ENCODE measurements around the gene RBP3. TPM values are rescaled to one million over a fixed set of nuclear protein-coding genes. Genes with fewer than 3 reads are reported as not detected.

RBP3 gene
- total and polyA plus RNA-seq, 2 donors = not detected

DNA sequence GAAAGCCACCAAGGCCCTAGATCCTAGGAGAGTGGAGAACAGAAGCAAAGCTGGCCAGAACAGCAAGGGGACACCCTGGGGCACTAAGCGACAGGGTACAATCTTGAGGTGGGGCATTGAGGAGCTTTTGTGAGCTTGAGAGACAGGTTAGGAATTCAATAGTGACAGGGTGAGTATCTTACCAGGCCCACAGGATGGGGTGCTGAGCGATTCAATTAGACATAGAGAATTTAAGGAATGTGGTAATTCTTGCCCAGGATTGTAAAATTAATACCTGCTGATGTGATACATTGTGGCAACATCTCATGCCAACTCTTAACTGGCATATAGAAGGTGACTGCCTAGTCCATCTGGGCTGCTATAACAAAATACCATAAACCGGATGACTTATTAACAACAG lies 14.0 kb downstream of the RBP3 start:
- WGBS = 90% methylated on average over 3 of the region's 3 CpGs
- Histone ChIP-seq H3K27ac (ENCODE audit: low read depth) (no peak overlapping the region), H3K36me3 (ENCODE audit: insufficient read depth) (no peaks in the 10 kb centered on the region), H3K4me3 (ENCODE audit: low read depth, low read length) (no peak overlapping the region), H3K4me1 (ENCODE audit: insufficient read depth) (no peaks in the 10 kb centered on the region)
- no peak for DNase-seq (ENCODE audit: extremely low spot score)

DNA sequence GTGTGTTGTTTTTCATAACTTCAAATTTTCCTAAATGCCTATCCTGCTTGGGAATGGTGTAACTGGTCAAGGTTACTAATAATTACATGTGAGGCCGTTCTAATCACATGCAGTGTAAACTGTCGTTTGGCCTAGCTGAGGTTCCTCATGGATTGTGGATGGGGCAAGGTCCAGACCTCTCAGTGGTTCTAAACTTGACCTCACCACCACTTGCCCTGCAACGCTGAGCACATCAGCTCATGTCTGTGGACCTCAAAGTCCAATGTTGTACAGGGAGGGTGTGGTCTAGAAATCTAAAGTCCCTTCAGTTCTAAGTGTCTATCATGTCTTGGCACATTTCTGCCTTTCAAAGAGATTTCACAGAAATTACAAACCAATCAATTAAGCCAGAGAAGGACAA lies 15.6 kb downstream of the RBP3 start:
- no peak for DNase-seq (ENCODE audit: extremely low spot score)
- H3K36me3 ChIP-seq (ENCODE audit: insufficient read depth) = no peaks in the 10 kb centered on the region
- H3K4me1 ChIP-seq (ENCODE audit: insufficient read depth) = no peaks in the 10 kb centered on the region
- WGBS = 88% methylated on average over 3 of the region's 3 CpGs
- no peak overlapping the region for H3K27ac ChIP-seq (ENCODE audit: low read depth)
- H3K4me3 ChIP-seq (ENCODE audit: low read depth, low read length) = no peak overlapping the region

DNA sequence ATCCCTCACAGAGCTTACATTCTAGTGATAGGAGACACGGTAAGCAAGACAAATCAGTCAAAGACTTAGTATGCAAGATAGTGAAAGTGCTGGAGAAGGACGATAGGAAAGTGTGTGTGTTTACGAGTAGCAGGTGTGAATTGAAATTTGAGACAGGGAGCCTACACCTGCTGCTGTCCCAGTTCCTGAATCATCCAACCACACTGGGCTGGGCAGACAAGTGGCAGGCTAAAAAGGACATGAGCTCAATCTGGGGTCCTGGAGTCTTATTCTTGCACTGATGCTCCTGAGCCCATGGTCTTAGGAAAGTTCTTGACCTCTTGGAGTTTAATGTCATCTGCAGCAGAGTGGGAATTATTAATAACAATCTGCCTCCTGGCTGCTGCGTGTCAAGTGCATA lies 16.2 kb downstream of the RBP3 start:
- Histone ChIP-seq H3K4me1 (ENCODE audit: insufficient read depth) (no peaks in the 10 kb centered on the region), H3K4me3 (ENCODE audit: low read depth, low read length) (no peak overlapping the region), H3K36me3 (ENCODE audit: insufficient read depth) (no peaks in the 10 kb centered on the region), H3K27ac (ENCODE audit: low read depth) (no peak overlapping the region)
- no peak for DNase-seq (ENCODE audit: extremely low spot score)
- WGBS = 71% methylated on average over 4 of the region's 4 CpGs

DNA sequence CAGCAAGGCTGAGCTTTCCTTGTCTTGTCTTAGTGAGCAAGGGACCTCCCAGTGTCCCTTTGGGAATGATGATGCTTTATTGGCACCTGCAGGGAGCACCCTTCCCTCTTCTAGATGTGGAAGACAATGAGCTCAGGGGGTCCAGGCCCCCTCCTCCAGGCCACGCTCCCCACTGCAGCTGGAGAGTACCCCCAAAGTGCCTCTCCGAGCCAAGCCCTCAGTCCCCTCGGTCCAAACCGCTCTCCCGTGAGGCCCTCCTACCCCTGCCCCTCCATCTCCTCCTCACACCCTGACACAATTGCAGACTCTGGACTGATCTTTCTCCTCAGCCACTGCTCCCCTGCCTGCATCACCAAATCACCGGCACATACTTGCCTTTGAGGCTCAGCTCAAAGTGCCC lies 16.7 kb downstream of the RBP3 start:
- DNase-seq (ENCODE audit: extremely low spot score) = no peak
- 90% methylated on average over 6 of the region's 6 CpGs for WGBS

DNA sequence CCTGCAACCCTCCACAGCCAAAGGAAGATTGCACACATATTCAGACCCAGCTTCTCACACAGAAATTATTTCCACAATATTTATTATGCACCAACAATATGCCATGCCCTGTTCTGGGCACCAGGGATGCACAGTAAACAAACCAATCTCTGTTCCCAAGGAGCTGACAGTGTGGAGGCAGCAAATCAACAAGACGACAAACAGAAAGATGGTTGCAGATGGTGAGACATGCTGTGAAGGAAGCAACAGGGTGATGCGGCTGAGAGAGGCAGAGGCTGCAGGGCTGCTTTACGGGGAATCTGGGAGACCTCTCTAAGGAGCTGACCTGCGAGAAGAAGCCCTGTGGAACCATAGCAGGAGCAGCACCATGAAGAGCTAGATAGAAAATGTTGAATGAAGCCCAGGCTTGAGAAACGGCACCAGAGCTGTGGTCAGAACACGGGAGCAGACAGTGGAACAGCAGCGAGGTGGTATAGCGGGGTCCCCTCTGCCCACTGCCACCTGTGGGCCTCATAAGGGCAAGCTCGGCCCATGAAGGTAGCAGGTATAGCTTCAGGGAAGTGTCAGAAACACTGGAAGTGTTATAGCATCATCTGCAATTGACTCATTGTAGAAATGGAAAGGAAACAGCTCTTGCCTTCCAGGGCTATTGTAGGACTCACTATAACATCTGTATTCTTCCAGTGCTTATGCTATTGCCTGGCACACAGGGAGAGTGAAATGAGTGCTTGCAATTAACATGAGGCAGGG lies 17.4 kb downstream of the RBP3 start:
- DNase-seq (ENCODE audit: extremely low spot score) = no peak
- 90% methylated on average over 9 of the region's 9 CpGs for WGBS
- H3K4me1 ChIP-seq (ENCODE audit: insufficient read depth) = no peaks in the 10 kb centered on the region
- no peak overlapping the region for H3K27ac ChIP-seq (ENCODE audit: low read depth)
- H3K4me3 ChIP-seq (ENCODE audit: low read depth, low read length) = no peak overlapping the region
- H3K36me3 ChIP-seq (ENCODE audit: insufficient read depth) = no peaks in the 10 kb centered on the region

More for the DNA sequence above, 16.7 kb downstream of the RBP3 start:
- Histone ChIP-seq H3K36me3 (ENCODE audit: insufficient read depth) (no peaks in the 10 kb centered on the region), H3K4me1 (ENCODE audit: insufficient read depth) (no peaks in the 10 kb centered on the region), H3K27ac (ENCODE audit: low read depth) (no peak overlapping the region), H3K4me3 (ENCODE audit: low read depth, low read length) (no peak overlapping the region)

DNA sequence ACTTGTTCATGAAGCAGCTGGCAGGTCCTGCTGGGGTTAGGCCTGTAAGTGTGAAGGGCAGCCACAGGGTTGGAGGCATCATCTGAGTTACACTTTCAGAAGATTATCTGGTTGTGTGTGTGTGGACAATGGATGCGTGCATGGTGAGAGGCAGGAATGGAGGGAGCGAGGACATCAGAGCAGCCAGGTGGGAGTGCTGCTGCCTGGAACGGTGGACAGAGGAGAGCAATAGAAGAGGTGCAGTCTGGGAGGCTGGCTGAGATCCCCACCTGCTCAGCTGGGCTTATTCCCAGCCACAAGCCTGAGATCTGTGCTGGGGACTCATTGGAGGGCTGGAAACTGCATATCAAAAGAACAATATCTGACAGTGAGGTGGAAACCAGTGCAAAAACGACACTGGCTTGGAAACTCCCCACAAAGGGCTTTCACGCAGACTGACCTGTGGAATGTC lies 18.0 kb downstream of the RBP3 start:
- WGBS = 82% methylated on average over 5 of the region's 5 CpGs
- Histone ChIP-seq H3K4me3 (ENCODE audit: low read depth, low read length) (no peak overlapping the region), H3K27ac (ENCODE audit: low read depth) (no peak overlapping the region), H3K4me1 (ENCODE audit: insufficient read depth) (no peaks in the 10 kb centered on the region), H3K36me3 (ENCODE audit: insufficient read depth) (no peaks in the 10 kb centered on the region)
- DNase-seq (ENCODE audit: extremely low spot score) = no peak

DNA sequence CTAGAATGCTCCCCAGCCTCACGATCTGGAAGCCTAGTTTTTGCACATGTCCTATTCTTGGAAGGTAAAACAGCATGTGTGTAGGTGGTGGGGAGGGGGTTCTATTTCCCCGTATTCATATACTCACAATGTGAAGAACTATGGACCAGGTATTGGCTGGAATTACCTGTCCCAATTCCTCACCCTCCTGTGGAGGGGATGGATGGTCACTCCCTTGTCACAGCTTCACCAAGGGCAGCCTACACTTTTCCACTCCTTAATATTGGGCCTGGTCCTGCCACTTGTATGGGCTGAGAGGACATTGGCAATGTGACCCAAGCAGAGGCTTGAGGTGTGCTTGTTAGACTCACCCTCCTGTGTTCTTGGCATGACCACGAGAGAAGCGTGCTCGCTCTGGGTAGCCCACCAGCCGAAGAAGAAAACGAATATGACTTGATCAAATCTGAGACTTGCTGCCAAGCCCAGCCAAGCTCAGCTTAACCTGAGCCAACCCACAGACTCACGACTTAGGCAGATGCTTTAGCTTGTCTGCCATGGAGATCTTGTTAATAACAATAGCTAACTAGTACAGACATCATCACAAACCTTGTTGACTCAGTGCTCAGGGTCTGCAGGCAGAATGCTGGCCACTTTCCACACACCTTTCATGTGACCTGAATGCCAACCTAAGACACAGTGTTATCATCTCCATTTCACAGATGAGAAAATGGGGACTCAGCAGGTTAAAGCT lies 18.7 kb downstream of the RBP3 start:
- H3K4me3 ChIP-seq (ENCODE audit: low read depth, low read length) = no peak overlapping the region
- H3K36me3 ChIP-seq (ENCODE audit: insufficient read depth) = no peaks in the 10 kb centered on the region
- H3K4me1 ChIP-seq (ENCODE audit: insufficient read depth) = no peaks in the 10 kb centered on the region
- H3K27ac ChIP-seq (ENCODE audit: low read depth) = no peak overlapping the region
- WGBS = 88% methylated on average over 8 of the region's 8 CpGs
- DNase-seq (ENCODE audit: extremely low spot score) = no peak

DNA sequence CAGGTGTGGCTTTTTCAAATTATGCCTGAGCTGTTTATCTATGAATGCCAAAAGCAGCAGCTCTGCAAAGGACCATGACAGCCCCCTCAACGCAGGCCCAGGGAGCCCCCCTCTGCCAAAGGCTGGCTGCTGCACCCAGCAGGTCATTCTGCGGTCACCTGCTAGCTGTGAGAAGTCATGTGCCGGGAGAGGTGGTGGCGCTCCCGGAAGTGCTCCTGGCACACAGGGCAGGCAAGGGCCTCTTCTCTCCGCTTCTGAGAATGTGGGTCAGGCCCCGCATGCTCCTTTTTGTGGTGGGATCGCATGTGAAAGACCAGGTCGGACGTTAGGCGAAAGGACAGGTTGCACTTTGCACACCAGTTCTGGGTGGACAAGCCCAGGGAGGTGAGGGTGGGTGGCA lies 19.5 kb downstream of the RBP3 start:
- Histone ChIP-seq H3K4me3 (ENCODE audit: low read depth, low read length) (no peak overlapping the region), H3K36me3 (ENCODE audit: insufficient read depth) (no peaks in the 10 kb centered on the region), H3K4me1 (ENCODE audit: insufficient read depth) (no peaks in the 10 kb centered on the region), H3K27ac (ENCODE audit: low read depth) (no peak overlapping the region)
- no peak for DNase-seq (ENCODE audit: extremely low spot score)
- WGBS = 89% methylated on average over 11 of the region's 11 CpGs

DNA sequence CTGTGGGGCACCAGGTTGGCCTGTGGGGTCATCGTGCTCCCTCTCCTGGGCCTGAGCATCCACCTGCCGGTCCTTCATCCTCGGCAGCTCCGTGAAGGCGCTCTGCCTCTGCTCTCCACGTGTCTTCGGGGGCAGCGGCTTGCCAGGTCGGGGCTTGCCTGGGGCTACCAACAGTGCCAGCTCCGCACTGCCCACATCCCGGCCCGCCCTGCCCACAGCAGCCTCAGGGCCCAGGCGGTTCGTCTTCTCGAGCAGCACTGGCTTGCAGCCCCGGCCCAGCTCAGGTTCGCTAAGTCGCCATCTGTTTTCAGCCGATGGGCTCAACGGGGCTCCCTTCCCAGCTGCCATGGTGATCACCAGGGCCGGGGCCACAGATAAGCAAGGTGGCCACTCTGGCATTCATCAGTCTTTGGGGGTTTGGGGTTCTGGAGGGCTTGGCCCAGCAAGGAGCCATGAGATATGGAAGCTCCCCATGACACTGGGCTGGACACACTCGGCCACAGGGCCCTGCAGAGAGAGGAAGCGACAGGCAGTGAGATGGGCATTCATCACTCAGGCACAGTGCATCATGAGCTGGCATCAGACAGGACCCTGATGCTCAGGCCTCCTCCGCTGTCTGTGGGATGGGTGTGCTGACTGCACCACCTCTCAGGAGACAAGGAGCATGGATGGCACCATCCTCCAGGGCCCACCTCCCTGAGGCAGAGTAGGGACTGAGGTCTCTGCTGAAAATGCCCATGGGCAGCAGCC lies 20.4 kb downstream of the RBP3 start:
- DNase-seq (ENCODE audit: extremely low spot score) = no peak
- no peaks in the 10 kb centered on the region for H3K4me1 ChIP-seq (ENCODE audit: insufficient read depth)
- no peak overlapping the region for H3K27ac ChIP-seq (ENCODE audit: low read depth)
- no peak overlapping the region for H3K4me3 ChIP-seq (ENCODE audit: low read depth, low read length)
- no peaks in the 10 kb centered on the region for H3K36me3 ChIP-seq (ENCODE audit: insufficient read depth)
- WGBS = 96% methylated on average over 24 of the region's 24 CpGs

DNA sequence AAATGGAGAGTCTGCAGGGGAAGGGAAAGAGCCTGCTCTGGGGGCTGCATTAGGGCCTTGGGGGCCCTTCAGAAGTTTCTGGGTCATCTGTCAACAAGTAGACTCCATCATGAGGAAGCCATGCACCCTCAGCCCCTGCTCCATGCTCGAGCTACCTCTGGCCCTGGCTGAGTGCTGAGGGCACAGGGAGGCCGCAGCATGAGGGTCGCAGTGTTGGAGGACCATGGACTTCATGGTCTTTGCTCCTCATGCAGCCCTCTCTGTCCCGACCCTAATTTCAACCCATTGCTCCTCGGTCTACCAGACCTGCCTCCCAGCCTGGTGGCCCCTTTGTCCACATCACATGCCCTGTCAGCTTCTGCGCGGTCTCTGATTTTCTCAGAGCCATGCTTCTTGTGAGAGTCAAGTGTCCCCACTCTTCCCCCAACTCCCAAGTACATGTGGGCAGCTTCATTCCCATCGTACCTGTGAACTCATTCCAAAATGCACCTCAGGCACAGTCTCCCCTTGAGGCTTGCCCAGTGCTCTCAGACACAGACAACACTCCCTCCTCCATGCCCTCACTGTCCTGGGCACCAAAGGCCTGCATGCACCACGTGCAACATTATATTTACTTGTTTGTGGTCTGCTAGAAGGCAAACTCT lies 21.2 kb downstream of the RBP3 start:
- no peaks in the 10 kb centered on the region for H3K4me1 ChIP-seq (ENCODE audit: insufficient read depth)
- no peak overlapping the region for H3K27ac ChIP-seq (ENCODE audit: low read depth)
- H3K36me3 ChIP-seq (ENCODE audit: insufficient read depth) = no peaks in the 10 kb centered on the region
- no peak overlapping the region for H3K4me3 ChIP-seq (ENCODE audit: low read depth, low read length)
- DNase-seq (ENCODE audit: extremely low spot score) = no peak
- 82% methylated on average over 9 of the region's 9 CpGs for WGBS

DNA sequence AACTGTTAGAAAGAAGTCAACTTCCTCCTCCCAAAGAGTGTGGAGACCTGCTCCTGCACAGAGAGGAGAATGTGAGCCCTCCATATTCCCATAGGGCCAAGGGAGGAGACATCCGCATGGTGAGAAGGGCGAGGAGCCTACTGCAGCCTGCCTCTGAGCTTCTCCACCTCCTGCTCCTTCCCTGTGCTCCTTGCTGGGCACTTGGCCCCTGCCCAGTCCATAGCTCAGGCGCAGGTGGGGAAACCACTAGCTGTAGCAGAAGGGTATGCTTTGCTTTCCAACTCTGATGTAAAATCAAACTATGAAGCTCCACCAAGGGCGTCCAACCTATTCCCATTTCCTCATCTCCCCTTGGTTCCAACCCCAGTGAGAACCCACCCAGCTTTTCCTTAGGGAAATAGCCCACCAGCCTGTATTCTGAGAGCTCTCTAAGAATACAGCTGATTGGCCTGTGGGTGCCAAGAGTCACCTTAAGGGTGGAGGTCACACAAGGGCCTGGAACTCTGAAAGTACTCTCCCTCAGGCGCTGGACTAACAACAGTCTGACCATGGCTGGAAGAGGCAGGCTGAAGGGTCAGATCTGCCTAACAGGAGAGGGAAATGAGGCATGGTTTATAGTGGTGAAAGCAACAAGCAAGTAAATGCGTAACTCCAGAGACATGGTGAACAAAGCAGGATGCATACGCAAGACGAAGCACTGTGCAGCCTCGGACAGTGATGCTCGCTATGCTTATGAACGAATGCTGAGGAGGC lies 22.0 kb downstream of the RBP3 start:
- Histone ChIP-seq H3K4me3 (ENCODE audit: low read depth, low read length) (no peak overlapping the region), H3K27ac (ENCODE audit: low read depth) (no peak overlapping the region), H3K36me3 (ENCODE audit: insufficient read depth) (no peaks in the 10 kb centered on the region), H3K4me1 (ENCODE audit: insufficient read depth) (no peaks in the 10 kb centered on the region)
- no peak for DNase-seq (ENCODE audit: extremely low spot score)
- 95% methylated on average over 11 of the region's 11 CpGs for WGBS

DNA sequence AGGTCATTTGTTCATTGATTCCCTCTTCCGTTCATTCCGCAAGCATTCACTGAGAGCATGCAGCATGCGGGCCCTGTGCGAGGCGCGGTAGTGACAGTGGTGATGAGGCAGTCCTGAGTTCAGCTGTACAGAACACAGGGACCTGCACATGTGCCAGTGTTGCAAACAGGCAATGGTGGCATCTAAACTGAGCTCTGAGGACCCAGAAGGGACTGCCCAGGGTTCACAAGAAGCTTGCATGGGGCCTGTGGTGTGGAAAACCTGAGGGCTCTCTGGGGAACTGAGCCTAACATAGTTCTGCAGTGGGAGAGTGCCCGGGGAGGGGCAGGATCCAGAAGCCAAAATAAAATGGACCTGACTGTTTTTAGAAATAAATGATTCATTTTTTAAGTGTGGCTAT lies 22.7 kb downstream of the RBP3 start:
- WGBS = 90% methylated on average over 7 of the region's 7 CpGs
- no peak for DNase-seq (ENCODE audit: extremely low spot score)
- Histone ChIP-seq H3K4me3 (ENCODE audit: low read depth, low read length) (no peak overlapping the region), H3K36me3 (ENCODE audit: insufficient read depth) (no peaks in the 10 kb centered on the region), H3K27ac (ENCODE audit: low read depth) (no peak overlapping the region), H3K4me1 (ENCODE audit: insufficient read depth) (no peaks in the 10 kb centered on the region)
